ENCODE results near the gene TDRD7. TPM values are rescaled to one million over a fixed set of nuclear protein-coding genes. Genes with fewer than 3 reads are reported as not detected.

The TDRD7 gene
- polyA plus RNA-seq, 1 donor from 2014 or later, result 9.7 TPM

DNA sequence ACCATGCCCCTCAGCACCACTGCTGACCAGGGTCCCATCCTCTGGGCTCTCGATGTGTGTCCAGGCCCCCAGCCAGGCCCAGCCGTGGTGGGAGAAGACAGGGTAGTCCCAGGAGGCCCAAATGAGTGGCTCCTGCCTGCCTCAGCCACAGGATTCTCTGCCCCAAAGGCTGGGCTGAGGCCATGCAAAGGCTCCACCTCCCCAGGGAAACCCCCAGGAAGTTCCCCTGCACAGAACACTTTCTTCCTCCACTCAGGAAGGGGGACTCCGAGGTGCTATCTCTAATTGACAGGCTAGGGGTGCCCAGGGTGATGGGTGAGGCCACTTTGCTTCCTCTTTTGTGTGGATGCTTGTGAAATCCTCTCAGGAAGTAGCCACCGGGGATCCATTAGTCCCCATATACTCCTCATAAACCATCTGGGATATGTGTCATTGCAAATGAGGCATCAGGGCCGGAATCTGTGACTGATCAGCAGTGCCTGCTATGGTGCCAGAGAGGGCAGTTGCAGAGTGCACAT is 23.1 kb upstream of the TDRD7 start:
- Histone ChIP-seq H3K27me3 (ENCODE audit: insufficient read depth, low read depth, low read length) (no peaks in the 10 kb centered on the region), H3K9me3 (ENCODE audit: low read length) (no peaks in the 10 kb centered on the region), H3K9me2 (ENCODE audit: insufficient read depth, low read length) (no peaks in the 10 kb centered on the region), H3K9ac (ENCODE audit: low read length) (no peak overlapping the region), H3K27ac (ENCODE audit: low read length) (no peak overlapping the region), H3K79me2 (replicated peaks; ENCODE audit: insufficient read depth, low read length) (no peaks in the 10 kb centered on the region), H3K36me3 (ENCODE audit: insufficient read depth, low read length) (no peaks in the 10 kb centered on the region), H2AFZ (ENCODE audit: low read depth, low read length) (no peak overlapping the region), H3F3A (ENCODE audit: insufficient read depth, low read length, poor library complexity, severe bottlenecking) (no peaks in the 10 kb centered on the region), H3K4me2 (ENCODE audit: low read length) (no peak overlapping the region), H4K20me1 (ENCODE audit: insufficient read depth) (no peaks in the 10 kb centered on the region), H3K4me3 (ENCODE audit: low read length) (no peak overlapping the region)
- TF ChIP-seq, protein P1, sequence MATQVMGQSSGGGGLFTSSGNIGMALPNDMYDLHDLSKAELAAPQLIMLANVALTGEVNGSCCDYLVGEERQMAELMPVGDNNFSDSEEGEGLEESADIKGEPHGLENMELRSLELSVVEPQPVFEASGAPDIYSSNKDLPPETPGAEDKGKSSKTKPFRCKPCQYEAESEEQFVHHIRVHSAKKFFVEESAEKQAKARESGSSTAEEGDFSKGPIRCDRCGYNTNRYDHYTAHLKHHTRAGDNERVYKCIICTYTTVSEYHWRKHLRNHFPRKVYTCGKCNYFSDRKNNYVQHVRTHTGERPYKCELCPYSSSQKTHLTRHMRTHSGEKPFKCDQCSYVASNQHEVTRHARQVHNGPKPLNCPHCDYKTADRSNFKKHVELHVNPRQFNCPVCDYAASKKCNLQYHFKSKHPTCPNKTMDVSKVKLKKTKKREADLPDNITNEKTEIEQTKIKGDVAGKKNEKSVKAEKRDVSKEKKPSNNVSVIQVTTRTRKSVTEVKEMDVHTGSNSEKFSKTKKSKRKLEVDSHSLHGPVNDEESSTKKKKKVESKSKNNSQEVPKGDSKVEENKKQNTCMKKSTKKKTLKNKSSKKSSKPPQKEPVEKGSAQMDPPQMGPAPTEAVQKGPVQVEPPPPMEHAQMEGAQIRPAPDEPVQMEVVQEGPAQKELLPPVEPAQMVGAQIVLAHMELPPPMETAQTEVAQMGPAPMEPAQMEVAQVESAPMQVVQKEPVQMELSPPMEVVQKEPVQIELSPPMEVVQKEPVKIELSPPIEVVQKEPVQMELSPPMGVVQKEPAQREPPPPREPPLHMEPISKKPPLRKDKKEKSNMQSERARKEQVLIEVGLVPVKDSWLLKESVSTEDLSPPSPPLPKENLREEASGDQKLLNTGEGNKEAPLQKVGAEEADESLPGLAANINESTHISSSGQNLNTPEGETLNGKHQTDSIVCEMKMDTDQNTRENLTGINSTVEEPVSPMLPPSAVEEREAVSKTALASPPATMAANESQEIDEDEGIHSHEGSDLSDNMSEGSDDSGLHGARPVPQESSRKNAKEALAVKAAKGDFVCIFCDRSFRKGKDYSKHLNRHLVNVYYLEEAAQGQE (IDR thresholded peaks at IDR 0.05; ENCODE audit: borderline replicate concordance), result no peak
- TF ChIP-seq EZH2 (IDR thresholded peaks at IDR 0.05; ENCODE audit: borderline replicate concordance, insufficient read depth, low read length, poor library complexity, severe bottlenecking) (no peak), RAD21 (conservative IDR thresholded peaks at IDR 0.05) (no peak), TAF1 (IDR thresholded peaks at IDR 0.05; ENCODE audit: low read depth) (no peak), POLR2AphosphoS5 (IDR thresholded peaks at IDR 0.05) (no peak), MXI1 (conservative IDR thresholded peaks at IDR 0.05; ENCODE audit: poor library complexity, severe bottlenecking) (no peak), EP300 (conservative IDR thresholded peaks at IDR 0.05; ENCODE audit: poor library complexity, severe bottlenecking) (no peak), SMC3 (conservative IDR thresholded peaks at IDR 0.05; ENCODE audit: poor library complexity) (no peak)
- TF ChIP-seq, protein P2, sequence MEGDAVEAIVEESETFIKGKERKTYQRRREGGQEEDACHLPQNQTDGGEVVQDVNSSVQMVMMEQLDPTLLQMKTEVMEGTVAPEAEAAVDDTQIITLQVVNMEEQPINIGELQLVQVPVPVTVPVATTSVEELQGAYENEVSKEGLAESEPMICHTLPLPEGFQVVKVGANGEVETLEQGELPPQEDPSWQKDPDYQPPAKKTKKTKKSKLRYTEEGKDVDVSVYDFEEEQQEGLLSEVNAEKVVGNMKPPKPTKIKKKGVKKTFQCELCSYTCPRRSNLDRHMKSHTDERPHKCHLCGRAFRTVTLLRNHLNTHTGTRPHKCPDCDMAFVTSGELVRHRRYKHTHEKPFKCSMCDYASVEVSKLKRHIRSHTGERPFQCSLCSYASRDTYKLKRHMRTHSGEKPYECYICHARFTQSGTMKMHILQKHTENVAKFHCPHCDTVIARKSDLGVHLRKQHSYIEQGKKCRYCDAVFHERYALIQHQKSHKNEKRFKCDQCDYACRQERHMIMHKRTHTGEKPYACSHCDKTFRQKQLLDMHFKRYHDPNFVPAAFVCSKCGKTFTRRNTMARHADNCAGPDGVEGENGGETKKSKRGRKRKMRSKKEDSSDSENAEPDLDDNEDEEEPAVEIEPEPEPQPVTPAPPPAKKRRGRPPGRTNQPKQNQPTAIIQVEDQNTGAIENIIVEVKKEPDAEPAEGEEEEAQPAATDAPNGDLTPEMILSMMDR (IDR thresholded peaks at IDR 0.05; ENCODE audit: poor library complexity, severe bottlenecking), result no peak

DNA sequence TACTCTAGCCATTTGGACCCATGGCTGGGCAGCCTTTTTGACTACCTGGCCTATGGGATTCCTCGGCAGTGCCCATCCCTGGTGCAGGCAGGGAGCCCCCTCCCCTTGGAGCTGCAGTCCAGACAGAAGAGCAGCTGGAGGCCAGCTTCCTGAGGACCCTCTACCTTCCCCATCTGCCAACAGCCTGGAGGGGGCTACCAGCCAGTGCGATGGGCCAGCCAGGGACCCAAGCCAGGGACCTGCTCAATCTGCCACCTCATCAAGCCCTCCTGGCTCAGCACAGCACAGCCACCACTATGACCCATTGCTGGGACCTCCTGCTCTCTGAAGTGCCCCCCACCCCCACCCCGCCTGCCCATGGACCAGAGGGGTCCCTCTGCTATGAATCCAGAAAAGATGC is 22.6 kb upstream of the TDRD7 start:
- no peak for TF ChIP-seq TAF1 (IDR thresholded peaks at IDR 0.05; ENCODE audit: low read depth)
- no peak for TF ChIP-seq MXI1 (conservative IDR thresholded peaks at IDR 0.05; ENCODE audit: poor library complexity, severe bottlenecking)
- no peak for TF ChIP-seq EZH2 (IDR thresholded peaks at IDR 0.05; ENCODE audit: borderline replicate concordance, insufficient read depth, low read length, poor library complexity, severe bottlenecking)
- no peak for TF ChIP-seq POLR2AphosphoS5 (IDR thresholded peaks at IDR 0.05)
- TF ChIP-seq, protein P1 (IDR thresholded peaks at IDR 0.05; ENCODE audit: borderline replicate concordance), result no peak
- TF ChIP-seq, protein P2 (IDR thresholded peaks at IDR 0.05; ENCODE audit: poor library complexity, severe bottlenecking), result no peak
- no peak for TF ChIP-seq RAD21 (conservative IDR thresholded peaks at IDR 0.05)
- no peak for TF ChIP-seq EP300 (conservative IDR thresholded peaks at IDR 0.05; ENCODE audit: poor library complexity, severe bottlenecking)
- TF ChIP-seq SMC3 (conservative IDR thresholded peaks at IDR 0.05; ENCODE audit: poor library complexity), result no peak
- Histone ChIP-seq H3K4me2 (ENCODE audit: low read length) (no peak overlapping the region), H3K79me2 (replicated peaks; ENCODE audit: insufficient read depth, low read length) (no peaks in the 10 kb centered on the region), H3K4me3 (ENCODE audit: low read length) (no peak overlapping the region), H4K20me1 (ENCODE audit: insufficient read depth) (no peaks in the 10 kb centered on the region), H3K27me3 (ENCODE audit: insufficient read depth, low read depth, low read length) (no peaks in the 10 kb centered on the region), H3K9ac (ENCODE audit: low read length) (no peak overlapping the region), H3K27ac (ENCODE audit: low read length) (no peak overlapping the region), H2AFZ (ENCODE audit: low read depth, low read length) (no peak overlapping the region), H3K9me3 (ENCODE audit: low read length) (no peaks in the 10 kb centered on the region), H3K36me3 (ENCODE audit: insufficient read depth, low read length) (no peaks in the 10 kb centered on the region), H3K9me2 (ENCODE audit: insufficient read depth, low read length) (no peaks in the 10 kb centered on the region), H3F3A (ENCODE audit: insufficient read depth, low read length, poor library complexity, severe bottlenecking) (no peaks in the 10 kb centered on the region)
